ENCODE measurements around the gene MFSD1.
A peak's percentile ranks its signal among the peaks of the same experiment; 100 is the strongest.

Gene MFSD1

DNA sequence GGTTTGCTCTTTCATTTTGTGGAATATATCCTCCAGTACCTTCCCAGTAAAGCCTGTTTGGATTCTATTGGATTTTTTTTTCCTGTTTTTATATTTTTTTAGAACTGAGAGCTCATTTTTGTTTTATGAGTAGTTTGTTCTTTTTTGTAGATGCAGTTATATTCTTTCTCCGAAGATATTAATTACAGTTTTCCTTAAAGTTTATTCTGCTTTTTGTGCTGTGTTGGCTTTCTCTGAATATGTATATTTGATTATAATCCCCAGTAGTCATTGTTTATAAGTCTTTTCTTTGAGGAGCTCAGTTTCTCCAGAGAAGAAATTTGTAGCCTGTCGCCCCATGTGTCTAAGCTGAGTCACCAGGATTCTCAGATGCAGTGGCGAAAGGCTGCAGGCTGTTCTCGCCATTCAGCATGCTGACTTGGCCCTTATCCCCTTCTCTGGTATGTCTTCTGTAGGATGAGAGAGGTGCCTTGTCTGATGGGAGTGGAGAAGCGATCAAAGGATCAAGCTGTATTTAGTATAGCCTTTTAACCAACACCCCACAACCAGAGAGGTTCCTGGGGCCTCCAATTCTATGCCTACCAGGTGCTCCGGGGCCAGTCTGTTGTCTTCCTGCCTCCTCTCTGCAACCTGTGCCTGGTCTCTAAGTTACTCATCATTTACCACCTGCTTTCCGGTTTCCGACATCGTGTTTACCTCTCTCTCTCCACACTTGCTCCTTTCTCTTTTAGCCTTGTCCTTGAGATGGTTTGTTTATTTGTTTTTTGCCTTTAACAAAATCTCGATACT lies 31.7 kb upstream of the MFSD1 start:
- Histone ChIP-seq H3K27me3 (replicated peaks; ENCODE audit: control insufficient read depth, insufficient read depth, low read length) (no peaks in the 10 kb centered on the region), H3K4me1 (ENCODE audit: control insufficient read depth, insufficient read depth, low read length) (peaks cover 37% of the 10 kb centered on the region), H3K9ac (ENCODE audit: low read length) (no peak overlapping the region), H3K4me3 (ENCODE audit: low read length) (no peak overlapping the region), H3K36me3 (ENCODE audit: control insufficient read depth, insufficient read depth, low read length, severe bottlenecking) (no peaks in the 10 kb centered on the region), H3K9me3 (ENCODE audit: control insufficient read depth, low read length) (no peaks in the 10 kb centered on the region)
- DNase-seq (ENCODE audit: low read depth): peak; percentile 80

DNA sequence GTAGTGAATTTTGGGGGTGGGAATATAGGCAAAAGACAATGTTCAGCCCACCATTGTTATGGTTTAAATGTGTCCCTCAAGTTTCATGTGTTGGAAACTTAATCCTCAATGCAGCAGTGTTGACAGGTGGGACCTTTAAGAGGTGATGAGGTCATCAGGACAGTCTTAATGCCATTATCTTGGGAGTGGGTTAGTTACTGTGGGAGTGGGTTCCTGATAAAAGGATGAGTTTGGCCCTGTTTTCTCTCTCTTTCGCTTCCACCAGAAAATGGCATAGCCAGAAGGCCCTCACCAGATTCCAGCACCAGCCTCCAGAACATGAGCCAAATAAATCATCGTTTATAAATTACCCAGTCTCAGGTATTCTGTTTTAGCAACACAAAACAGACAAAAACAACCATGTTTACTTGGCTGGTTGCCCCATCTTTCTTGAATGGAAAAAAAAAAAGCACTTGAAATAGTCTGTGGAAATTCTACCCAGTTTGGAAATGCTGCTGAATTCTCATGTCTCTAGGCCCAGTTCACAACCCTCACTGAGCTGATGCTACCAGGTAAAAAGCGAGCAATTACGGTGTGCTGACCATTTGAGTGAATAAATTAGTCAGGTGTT lies 31.0 kb upstream of the MFSD1 start:
- peaks cover 37% of the 10 kb centered on the region for H3K4me1 ChIP-seq (ENCODE audit: control insufficient read depth, insufficient read depth, low read length)
- no peak overlapping the region for H3K9ac ChIP-seq (ENCODE audit: low read length)
- H3K4me3 ChIP-seq (ENCODE audit: low read length): no peak overlapping the region
- no peak for DNase-seq (ENCODE audit: low read depth)
- no peaks in the 10 kb centered on the region for H3K9me3 ChIP-seq (ENCODE audit: control insufficient read depth, low read length)
- no peaks in the 10 kb centered on the region for H3K27me3 ChIP-seq (replicated peaks; ENCODE audit: control insufficient read depth, insufficient read depth, low read length)
- no peaks in the 10 kb centered on the region for H3K36me3 ChIP-seq (ENCODE audit: control insufficient read depth, insufficient read depth, low read length, severe bottlenecking)

DNA sequence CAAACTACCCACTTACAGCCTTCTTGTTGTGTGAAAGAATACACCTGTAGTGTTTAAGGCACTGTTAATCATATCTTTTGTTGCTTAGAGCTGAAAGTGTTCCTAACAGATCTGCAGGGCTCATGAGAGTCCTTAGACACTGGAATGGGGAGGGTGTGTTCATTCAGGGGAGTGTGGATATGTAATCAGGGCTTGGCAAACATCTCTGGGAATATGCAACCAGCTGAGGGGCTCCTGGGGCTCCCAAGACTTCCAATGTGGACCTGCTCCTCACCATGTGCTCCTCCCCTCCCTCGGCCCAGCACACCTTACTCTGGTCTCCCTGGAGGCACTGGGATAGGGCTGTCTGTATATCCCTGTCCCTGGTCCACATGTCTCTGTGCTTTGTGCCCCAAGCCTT lies 30.3 kb upstream of the MFSD1 start:
- Histone ChIP-seq H3K9ac (ENCODE audit: low read length) (no peak overlapping the region), H3K4me1 (ENCODE audit: control insufficient read depth, insufficient read depth, low read length) (peaks cover 37% of the 10 kb centered on the region), H3K36me3 (ENCODE audit: control insufficient read depth, insufficient read depth, low read length, severe bottlenecking) (no peaks in the 10 kb centered on the region), H3K27me3 (replicated peaks; ENCODE audit: control insufficient read depth, insufficient read depth, low read length) (no peaks in the 10 kb centered on the region), H3K4me3 (ENCODE audit: low read length) (no peak overlapping the region), H3K9me3 (ENCODE audit: control insufficient read depth, low read length) (no peaks in the 10 kb centered on the region)
- no peak for DNase-seq (ENCODE audit: low read depth)

DNA sequence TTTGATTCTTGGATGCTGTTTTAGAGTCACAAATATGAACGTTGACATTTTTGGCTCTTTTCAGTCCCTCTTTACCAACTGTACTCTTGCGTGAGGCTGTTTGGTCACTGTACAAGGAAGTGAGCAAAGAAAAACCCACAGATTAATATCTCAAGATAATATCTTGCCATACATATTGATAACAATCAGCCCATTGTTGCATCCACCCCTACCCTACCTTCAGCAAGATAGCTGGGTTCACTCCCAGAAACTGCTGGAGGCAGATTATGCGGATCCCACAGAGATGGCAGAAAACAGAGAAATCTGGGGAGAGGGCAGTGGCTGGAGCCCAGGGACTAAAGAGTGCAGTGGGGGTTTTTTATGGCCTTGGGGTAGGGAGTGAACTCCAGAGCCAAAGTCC lies 29.9 kb upstream of the MFSD1 start:
- DNase-seq (ENCODE audit: low read depth): no peak
- Histone ChIP-seq H3K36me3 (ENCODE audit: control insufficient read depth, insufficient read depth, low read length, severe bottlenecking) (no peaks in the 10 kb centered on the region), H3K9ac (ENCODE audit: low read length) (no peak overlapping the region), H3K27me3 (replicated peaks; ENCODE audit: control insufficient read depth, insufficient read depth, low read length) (no peaks in the 10 kb centered on the region), H3K4me1 (ENCODE audit: control insufficient read depth, insufficient read depth, low read length) (peaks cover 41% of the 10 kb centered on the region), H3K9me3 (ENCODE audit: control insufficient read depth, low read length) (no peaks in the 10 kb centered on the region), H3K4me3 (ENCODE audit: low read length) (no peak overlapping the region)

DNA sequence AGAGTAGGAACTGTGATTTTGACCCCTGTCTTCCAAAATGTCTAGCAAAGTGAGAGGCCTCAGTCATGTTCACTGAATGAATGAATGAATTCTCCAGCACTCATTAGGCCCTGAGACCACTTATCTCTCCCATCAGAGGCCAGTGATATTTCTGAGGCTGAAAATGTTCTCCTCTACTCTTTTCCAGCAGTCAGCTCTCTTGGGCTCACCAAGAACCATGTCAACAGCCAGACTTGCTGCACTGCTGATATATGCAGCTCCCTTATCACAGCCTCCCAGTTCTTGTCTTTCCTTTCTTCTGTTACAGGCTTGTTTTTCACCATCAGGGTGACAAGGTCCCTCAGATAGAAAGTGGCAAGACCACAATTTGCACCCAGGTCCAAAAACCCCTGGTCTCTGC lies 28.7 kb upstream of the MFSD1 start:
- Histone ChIP-seq H3K36me3 (ENCODE audit: control insufficient read depth, insufficient read depth, low read length, severe bottlenecking) (no peaks in the 10 kb centered on the region), H3K4me3 (ENCODE audit: low read length) (no peak overlapping the region), H3K9me3 (ENCODE audit: control insufficient read depth, low read length) (no peaks in the 10 kb centered on the region), H3K9ac (ENCODE audit: low read length) (no peak overlapping the region), H3K27me3 (replicated peaks; ENCODE audit: control insufficient read depth, insufficient read depth, low read length) (no peaks in the 10 kb centered on the region), H3K4me1 (ENCODE audit: control insufficient read depth, insufficient read depth, low read length) (peaks cover 42% of the 10 kb centered on the region)
- no peak for DNase-seq (ENCODE audit: low read depth)

DNA sequence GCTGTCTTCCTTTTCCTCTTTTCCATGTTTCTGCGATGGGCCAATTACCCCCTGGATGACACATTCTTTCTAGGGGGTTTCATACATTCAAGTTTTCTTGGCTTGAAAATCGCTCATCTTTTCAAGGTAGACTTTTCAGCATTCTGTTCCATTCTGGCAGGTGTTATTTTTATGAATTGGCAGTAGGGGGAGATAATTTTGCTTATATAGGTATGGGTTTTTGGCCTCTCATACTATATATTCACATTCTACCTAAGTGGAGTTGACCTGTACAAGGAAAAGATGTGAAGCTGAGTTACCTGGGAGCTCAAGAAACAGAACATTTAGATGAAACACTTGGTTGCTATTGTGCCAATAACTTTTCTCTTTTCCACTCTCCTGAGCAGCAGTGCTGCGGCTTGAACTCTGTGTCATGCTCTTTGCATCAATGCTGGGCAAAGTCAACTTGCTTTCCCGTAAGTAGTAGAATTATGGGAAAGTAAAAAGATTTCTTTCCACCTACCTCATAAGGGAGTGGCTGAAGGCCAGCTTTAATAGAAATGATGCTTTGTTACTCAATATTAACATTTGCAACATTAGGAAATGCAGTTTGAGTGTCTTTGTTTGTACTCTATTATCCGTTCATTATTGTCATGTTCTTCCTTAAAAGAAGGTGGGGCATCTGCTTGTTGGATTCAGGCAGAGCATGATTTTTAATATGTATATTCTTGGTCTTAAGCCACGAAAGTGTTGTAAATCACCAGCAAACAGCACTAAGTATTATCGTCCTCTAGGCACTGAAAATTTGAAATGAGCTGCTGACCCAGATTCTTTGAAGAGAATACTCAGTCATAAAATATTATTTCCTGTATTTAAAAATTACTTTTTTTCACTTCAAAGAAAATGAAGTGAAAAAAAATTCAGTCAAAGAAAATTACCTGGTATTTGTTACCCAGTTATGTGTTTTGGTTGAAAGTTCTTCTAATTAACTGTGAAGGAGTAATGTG lies 27.7 kb upstream of the MFSD1 start:
- Histone ChIP-seq H3K4me1 (ENCODE audit: control insufficient read depth, insufficient read depth, low read length) (peaks cover 33% of the 10 kb centered on the region), H3K4me3 (ENCODE audit: low read length) (no peak overlapping the region)
- DNase-seq (ENCODE audit: low read depth): no peak

DNA sequence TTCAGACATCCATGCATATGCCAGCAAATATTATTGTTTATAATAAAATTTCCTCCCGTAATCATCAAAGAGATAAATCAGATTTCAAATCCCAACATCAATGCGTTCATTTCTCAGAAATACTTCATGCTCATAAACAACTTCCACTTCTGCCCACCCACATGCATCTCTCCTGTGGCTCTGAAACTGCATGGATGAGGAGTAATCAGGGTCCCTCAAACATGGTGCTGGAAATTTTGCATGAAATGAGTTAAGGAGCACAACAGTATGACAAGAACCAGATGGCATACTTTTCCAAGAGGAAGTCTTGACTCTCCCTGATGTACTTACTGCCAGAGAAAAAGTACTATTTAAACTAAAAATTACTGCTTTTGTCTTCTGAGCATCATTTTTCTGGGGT lies 26.9 kb upstream of the MFSD1 start:
- Histone ChIP-seq H3K4me3 (ENCODE audit: low read length) (no peak overlapping the region), H3K9ac (ENCODE audit: low read length) (no peak overlapping the region), H3K9me3 (ENCODE audit: control insufficient read depth, low read length) (no peaks in the 10 kb centered on the region), H3K4me1 (ENCODE audit: control insufficient read depth, insufficient read depth, low read length) (peaks cover 26% of the 10 kb centered on the region), H3K27me3 (replicated peaks; ENCODE audit: control insufficient read depth, insufficient read depth, low read length) (no peaks in the 10 kb centered on the region), H3K36me3 (ENCODE audit: control insufficient read depth, insufficient read depth, low read length, severe bottlenecking) (no peaks in the 10 kb centered on the region)
- peak; percentile 27 for DNase-seq (ENCODE audit: low read depth)

More for the DNA sequence above, 27.7 kb upstream of the MFSD1 start:
- Histone ChIP-seq H3K9ac (ENCODE audit: low read length) (no peak overlapping the region), H3K36me3 (ENCODE audit: control insufficient read depth, insufficient read depth, low read length, severe bottlenecking) (no peaks in the 10 kb centered on the region), H3K27me3 (replicated peaks; ENCODE audit: control insufficient read depth, insufficient read depth, low read length) (no peaks in the 10 kb centered on the region), H3K9me3 (ENCODE audit: control insufficient read depth, low read length) (no peaks in the 10 kb centered on the region)

DNA sequence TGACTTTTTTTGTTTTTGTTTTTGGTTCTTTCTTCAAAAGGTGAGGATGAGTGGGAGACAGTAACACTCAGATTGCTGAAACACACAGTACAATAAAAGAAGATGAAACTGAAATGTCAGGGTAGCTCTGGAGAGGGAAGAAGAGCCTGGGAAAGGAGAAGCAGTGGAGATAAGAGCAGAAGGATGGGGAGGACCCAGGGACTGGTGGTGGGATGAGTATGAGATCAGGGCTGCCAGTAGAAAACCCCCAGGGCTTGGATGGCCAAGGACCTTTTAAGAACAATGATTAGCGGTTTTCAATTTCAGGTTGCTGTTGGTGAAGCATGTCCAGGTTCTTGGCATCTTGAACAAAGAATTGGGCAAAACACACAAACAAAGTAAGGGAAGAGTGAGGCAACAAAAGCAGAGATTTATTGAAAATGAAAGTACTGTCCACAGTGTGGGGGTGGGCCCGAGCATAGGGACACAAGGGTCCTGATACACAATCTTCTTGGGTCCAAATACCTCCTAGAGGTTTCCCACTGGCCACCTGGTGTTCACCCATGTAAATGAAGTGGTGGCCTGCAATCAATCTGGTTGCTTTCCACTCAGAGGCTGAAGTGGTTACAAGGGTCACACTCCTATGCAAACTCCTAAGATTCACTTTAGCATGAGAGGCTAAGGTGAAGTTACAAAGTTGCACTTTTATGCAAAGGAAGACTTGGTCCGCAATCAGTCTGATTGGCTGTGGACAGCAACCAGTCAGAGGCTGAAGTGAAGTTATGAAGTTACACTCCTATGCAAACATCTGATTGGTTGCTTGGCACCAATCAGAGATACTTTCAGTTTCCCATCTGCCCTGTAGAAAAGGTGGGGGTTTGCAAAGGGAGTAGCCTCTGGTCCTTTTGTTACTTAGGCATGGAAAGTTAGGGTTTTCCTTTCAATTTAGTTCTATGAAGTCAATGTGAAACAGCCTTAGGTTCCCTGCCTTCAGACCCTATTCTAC lies 26.1 kb upstream of the MFSD1 start:
- no peak for DNase-seq (ENCODE audit: low read depth)
- Histone ChIP-seq H3K4me3 (ENCODE audit: low read length) (no peak overlapping the region), H3K9me3 (ENCODE audit: control insufficient read depth, low read length) (no peaks in the 10 kb centered on the region), H3K36me3 (ENCODE audit: control insufficient read depth, insufficient read depth, low read length, severe bottlenecking) (no peaks in the 10 kb centered on the region), H3K27me3 (replicated peaks; ENCODE audit: control insufficient read depth, insufficient read depth, low read length) (no peaks in the 10 kb centered on the region), H3K9ac (ENCODE audit: low read length) (no peak overlapping the region), H3K4me1 (ENCODE audit: control insufficient read depth, insufficient read depth, low read length) (peaks cover 22% of the 10 kb centered on the region)

DNA sequence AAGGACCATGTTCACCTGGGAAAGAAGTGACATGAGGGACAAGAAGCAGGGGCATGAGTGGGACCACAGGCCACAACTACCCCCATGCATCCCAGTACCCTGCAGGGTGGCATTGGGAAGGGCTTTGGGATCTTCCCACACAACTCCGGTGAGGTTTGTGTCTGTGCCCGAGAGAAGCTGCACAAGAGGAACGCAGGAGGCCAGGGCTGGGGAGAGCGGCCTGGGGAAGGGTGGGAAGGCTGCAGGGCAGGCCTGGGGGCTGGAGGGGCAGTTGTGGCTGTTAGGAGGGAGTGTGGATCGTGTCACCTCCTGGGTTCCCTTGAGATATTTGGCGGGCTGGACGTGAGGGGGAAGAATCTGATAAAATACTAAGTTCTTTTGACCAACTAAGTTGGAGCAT lies 25.3 kb upstream of the MFSD1 start:
- Histone ChIP-seq H3K27me3 (replicated peaks; ENCODE audit: control insufficient read depth, insufficient read depth, low read length) (no peaks in the 10 kb centered on the region), H3K4me3 (ENCODE audit: low read length) (no peak overlapping the region), H3K9me3 (ENCODE audit: control insufficient read depth, low read length) (no peaks in the 10 kb centered on the region), H3K36me3 (ENCODE audit: control insufficient read depth, insufficient read depth, low read length, severe bottlenecking) (no peaks in the 10 kb centered on the region), H3K9ac (ENCODE audit: low read length) (no peak overlapping the region), H3K4me1 (ENCODE audit: control insufficient read depth, insufficient read depth, low read length) (peaks cover 22% of the 10 kb centered on the region)
- DNase-seq (ENCODE audit: low read depth): no peak

DNA sequence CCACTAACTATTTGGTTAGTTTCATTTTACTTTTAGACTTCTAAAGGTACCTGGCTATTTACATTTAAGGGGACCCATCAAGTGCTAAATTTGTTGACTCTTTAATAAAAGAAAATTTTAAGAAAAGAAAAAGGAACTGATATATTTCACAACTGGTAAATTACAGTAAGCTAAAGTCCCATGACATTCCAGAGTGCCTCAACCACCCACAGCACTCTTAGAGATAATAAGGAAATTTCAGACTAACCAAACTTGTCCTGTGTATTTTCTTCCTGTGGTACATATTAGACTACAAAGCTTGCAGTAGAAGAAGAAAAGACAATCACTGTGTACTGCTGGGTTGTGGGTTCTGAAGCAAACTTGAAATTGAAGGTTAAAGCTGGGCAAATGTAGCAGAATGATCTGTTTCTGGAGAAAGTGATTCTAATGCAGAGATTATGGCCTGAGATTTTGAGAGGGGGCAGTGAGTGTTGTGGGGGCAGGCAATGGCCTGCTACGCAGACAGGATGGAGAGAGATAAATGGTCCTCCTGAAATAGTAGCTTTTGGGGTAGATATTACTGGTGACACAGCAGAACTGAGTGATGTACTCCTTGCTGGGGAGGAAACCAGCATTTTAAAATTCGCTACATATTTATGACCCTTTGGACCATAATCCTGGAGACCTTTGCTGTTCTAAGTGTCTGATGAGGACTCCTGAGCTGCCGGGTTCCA lies 24.5 kb upstream of the MFSD1 start:
- Histone ChIP-seq H3K36me3 (ENCODE audit: control insufficient read depth, insufficient read depth, low read length, severe bottlenecking) (no peaks in the 10 kb centered on the region), H3K27me3 (replicated peaks; ENCODE audit: control insufficient read depth, insufficient read depth, low read length) (no peaks in the 10 kb centered on the region), H3K4me1 (ENCODE audit: control insufficient read depth, insufficient read depth, low read length) (peaks cover 22% of the 10 kb centered on the region), H3K9me3 (ENCODE audit: control insufficient read depth, low read length) (no peaks in the 10 kb centered on the region), H3K4me3 (ENCODE audit: low read length) (no peak overlapping the region), H3K9ac (ENCODE audit: low read length) (no peak overlapping the region)
- peak; percentile 47 for DNase-seq (ENCODE audit: low read depth)

Data from adipocyte (in vitro differentiated cells).